ENCODE results near the gene NLGN3. TPM values are rescaled to one million over a fixed set of nuclear protein-coding genes. Genes with fewer than 3 reads are reported as not detected.

Gene NLGN3
- total RNA-seq, 4 donors from 2014 or later, result 0.52 to 0.97 (median 0.60) TPM

GRCh38 chrX:71181558-71181909 is 36.9 kb downstream of the NLGN3 start:
- no peak for TF ChIP-seq POLR2A (IDR thresholded peaks at IDR 0.05)
- TF ChIP-seq CTCF (IDR thresholded peaks at IDR 0.05), result no peak
- TF ChIP-seq POLR2AphosphoS5 (IDR thresholded peaks at IDR 0.05), result no peak
- no peak for TF ChIP-seq EP300 (IDR thresholded peaks at IDR 0.05)
- Histone ChIP-seq H3K36me3 (no peaks in the 10 kb centered on the region), H3K27me3 (no peaks in the 10 kb centered on the region), H3K27ac (peak overlapping the region; percentile 87), H3K9me3 (no peaks in the 10 kb centered on the region), H3K4me3 (peak overlapping the region; percentile 50), H3K4me1 (peaks cover 8% of the 10 kb centered on the region)
- WGBS, result 40% methylated on average over 10 of the region's 10 CpGs
- DNase-seq (ENCODE audit: low spot score in 2 of 2), result no peak

- peak overlapping the region; percentile 87 for H3K27ac ChIP-seq
- H3K36me3 ChIP-seq, result no peaks in the 10 kb centered on the region
- WGBS, result 33% methylated on average over 42 of the region's 42 CpGs
- H3K4me3 ChIP-seq, result peak overlapping the region; percentile 50
- peaks cover 8% of the 10 kb centered on the region for H3K4me1 ChIP-seq
- H3K27me3 ChIP-seq, result no peaks in the 10 kb centered on the region
- no peaks in the 10 kb centered on the region for H3K9me3 ChIP-seq
- DNase-seq (ENCODE audit: low spot score in 2 of 2), result peak; percentile 86 to 89
- TF ChIP-seq POLR2AphosphoS5 (IDR thresholded peaks at IDR 0.05) (peak in 1 of 3 donors; percentile 65), EP300 (IDR thresholded peaks at IDR 0.05) (no peak), POLR2A (IDR thresholded peaks at IDR 0.05) (peak in 1 of 2 donors; percentile 31), CTCF (IDR thresholded peaks at IDR 0.05) (no peak)
These were observed 37.5 kb downstream of the NLGN3 start for GRCh38 chrX:71181910-71182799.

GRCh38 chrX:71182871-71183270 is 38.2 kb downstream of the NLGN3 start:
- peak overlapping the region; percentile 50 for H3K4me3 ChIP-seq
- H3K27me3 ChIP-seq, result no peaks in the 10 kb centered on the region
- H3K36me3 ChIP-seq, result no peaks in the 10 kb centered on the region
- peak overlapping the region; percentile 87 for H3K27ac ChIP-seq
- H3K9me3 ChIP-seq, result no peaks in the 10 kb centered on the region
- DNase-seq (ENCODE audit: low spot score in 2 of 2), result no peak
- H3K4me1 ChIP-seq, result peaks cover 8% of the 10 kb centered on the region
- WGBS, result 49% methylated on average over 2 of the region's 2 CpGs
- TF ChIP-seq POLR2AphosphoS5 (IDR thresholded peaks at IDR 0.05), result no peak
- no peak for TF ChIP-seq POLR2A (IDR thresholded peaks at IDR 0.05)
- TF ChIP-seq CTCF (IDR thresholded peaks at IDR 0.05), result no peak

- H3K4me3 ChIP-seq, result no peak overlapping the region
- WGBS, result 65% methylated on average over 6 of the region's 6 CpGs
- peaks cover 8% of the 10 kb centered on the region for H3K4me1 ChIP-seq
- no peaks in the 10 kb centered on the region for H3K27me3 ChIP-seq
- no peak for DNase-seq (ENCODE audit: low spot score in 2 of 2)
- no peak overlapping the region for H3K27ac ChIP-seq
- H3K9me3 ChIP-seq, result no peaks in the 10 kb centered on the region
- TF ChIP-seq CTCF (IDR thresholded peaks at IDR 0.05) (no peak), EP300 (IDR thresholded peaks at IDR 0.05) (no peak), POLR2A (IDR thresholded peaks at IDR 0.05) (no peak), POLR2AphosphoS5 (IDR thresholded peaks at IDR 0.05) (no peak)
- no peaks in the 10 kb centered on the region for H3K36me3 ChIP-seq
These were observed 38.7 kb downstream of the NLGN3 start for GRCh38 chrX:71183341-71183740.

- WGBS, result 53% methylated on average over 5 of the region's 5 CpGs
- H3K27me3 ChIP-seq, result no peaks in the 10 kb centered on the region
These were observed 39.5 kb downstream of the NLGN3 start for GRCh38 chrX:71184092-71184491.

More at GRCh38 chrX:71184092-71184491, 39.5 kb downstream of the NLGN3 start:
- H3K36me3 ChIP-seq, result no peaks in the 10 kb centered on the region
- H3K27ac ChIP-seq, result no peak overlapping the region
- no peak overlapping the region for H3K4me3 ChIP-seq
- no peaks in the 10 kb centered on the region for H3K9me3 ChIP-seq
- TF ChIP-seq EP300 (IDR thresholded peaks at IDR 0.05) (no peak), POLR2A (IDR thresholded peaks at IDR 0.05) (no peak), POLR2AphosphoS5 (IDR thresholded peaks at IDR 0.05) (no peak), CTCF (IDR thresholded peaks at IDR 0.05) (no peak)
- DNase-seq (ENCODE audit: low spot score in 2 of 2), result no peak
- peaks cover 8% of the 10 kb centered on the region for H3K4me1 ChIP-seq
